Upper lobe of right lung (tissue), 1 donor: ENCODE measurements around the gene COMMD6. TPM values are rescaled to one million over a fixed set of nuclear protein-coding genes. Genes with fewer than 3 reads are reported as not detected.

Experiments
- ATAC-seq: fragments of 200-7000 bp; cut with Tn5 transposase; one replicate; pipeline ENCODE4 v1.9.1; 2020; ENCODE audit warnings: mild to moderate bottlenecking, moderate library complexity
- DNase-seq: peaks from one replicate; pipeline ENCODE4 v3.0.0-alpha.2; 2020
- H3K27ac ChIP-seq: fragments of 200-600 bp; one replicate; pipeline ENCODE4 v1.8.0; 2022
- H3K27me3 ChIP-seq: fragments of 200-600 bp; one replicate; pipeline ENCODE4 v1.8.0; 2022; ENCODE audit warnings: mild to moderate bottlenecking
- H3K36me3 ChIP-seq: fragments of 200-600 bp; one replicate; pipeline ENCODE4 v1.8.0; 2022
- H3K4me1 ChIP-seq: fragments of 200-600 bp; one replicate; pipeline ENCODE4 v1.8.0; 2022
- H3K4me3 ChIP-seq: fragments of 200-600 bp; one replicate; pipeline ENCODE4 v1.8.0; 2022; ENCODE audit warnings: mild to moderate bottlenecking
- H3K9me3 ChIP-seq: fragments of 200-600 bp; one replicate; pipeline ENCODE4 v1.8.0; 2022
- CTCF ChIP-seq: fragments of 200-600 bp; IDR thresholded peaks from one replicate; pipeline ENCODE4 v1.8.0; 2022; ENCODE audit warnings: antibody characterized with exemption
- intact Hi-C: fragments of 100-400 bp; cut with DNase I; formaldehyde crosslinking; loops from one replicate; pipeline ENCODE4 v1.11.0; 2022
- long read RNA-seq: library from polyadenylated mRNA; unstranded; transcript quantifications from one replicate; pipeline ENCODE4 v2.0.0, GENCODE V29; 2021
- total RNA-seq: library from RNA; stranded (reverse); fragmentation: NEBNext Ultra II Directional; extraction: Animal tissue kit (Norgen Biotek cat#: 25700); gene quantifications from one replicate; pipeline ENCODE4 v1.2.1, GENCODE V29; 2021
- donor health status: DM: no; HTN: yes; CAD: no; lungs with severe emphysema.

COMMD6 gene
- total RNA-seq = 142 TPM
- long read RNA-seq, partial matches to known transcripts = 2 of 2 reads
- long read RNA-seq, other reads (novel, unspliced or antisense) = 0 of 2 reads

GRCh38 chr13:75537401-75538365 lies at the start of gene COMMD6:
COMMD6 (minus strand) TSS chr13:75537841; CDS start chr13:75537805, 36 bp downstream.
- DNase-seq = peak; percentile 92
- Histone ChIP-seq H3K9me3 (no peaks in the 10 kb centered on the region), H3K36me3 (peaks cover 17% of the 10 kb centered on the region), H3K27me3 (no peaks in the 10 kb centered on the region), H3K4me3 (peak within 1 kb of the TSS; percentile 91), H3K4me1 (peaks cover 13% of the 10 kb centered on the region), H3K27ac (peak within 1 kb of the TSS; percentile 83)
- intact Hi-C loops = no loop called here
- peak; percentile 70 for TF ChIP-seq CTCF
- ATAC-seq = peak; percentile 95

GRCh38 chr13:75585153-75585552 lies 47.5 kb upstream of the COMMD6 start:
- Histone ChIP-seq H3K27me3 (no peaks in the 10 kb centered on the region), H3K9me3 (no peaks in the 10 kb centered on the region), H3K36me3 (no peaks in the 10 kb centered on the region), H3K27ac (no peak overlapping the region), H3K4me1 (no peaks in the 10 kb centered on the region), H3K4me3 (no peak overlapping the region)
- DNase-seq = no peak
- no peak for TF ChIP-seq CTCF
- intact Hi-C loops = no loop called here
- ATAC-seq = no peak

- Histone ChIP-seq H3K27ac (no peak overlapping the region), H3K36me3 (no peaks in the 10 kb centered on the region), H3K4me1 (no peaks in the 10 kb centered on the region), H3K9me3 (no peaks in the 10 kb centered on the region), H3K27me3 (no peaks in the 10 kb centered on the region), H3K4me3 (no peak overlapping the region)
- ATAC-seq (no peak), DNase-seq (no peak)
- no peak for TF ChIP-seq CTCF
- intact Hi-C loops = no loop called here
These were observed 45.5 kb upstream of the COMMD6 start for GRCh38 chr13:75583091-75583490.

- DNase-seq (no peak), ATAC-seq (no peak)
- intact Hi-C loops = no loop called here
- Histone ChIP-seq H3K36me3 (no peaks in the 10 kb centered on the region), H3K4me1 (no peaks in the 10 kb centered on the region), H3K27ac (no peak overlapping the region), H3K9me3 (no peaks in the 10 kb centered on the region), H3K4me3 (no peak overlapping the region), H3K27me3 (no peaks in the 10 kb centered on the region)
- TF ChIP-seq CTCF = no peak
These were observed 44.4 kb upstream of the COMMD6 start for GRCh38 chr13:75581874-75582640.

GRCh38 chr13:75579529-75579928 lies 41.9 kb upstream of the COMMD6 start:
- no peaks in the 10 kb centered on the region for H3K9me3 ChIP-seq
- H3K27ac ChIP-seq = no peak overlapping the region
- no peaks in the 10 kb centered on the region for H3K36me3 ChIP-seq
- no peak for TF ChIP-seq CTCF
- H3K4me1 ChIP-seq = no peaks in the 10 kb centered on the region
- DNase-seq = no peak
- intact Hi-C loops = no loop called here
- no peak for ATAC-seq
- no peaks in the 10 kb centered on the region for H3K27me3 ChIP-seq
- H3K4me3 ChIP-seq = no peak overlapping the region
